HCT116 (cell line): ENCODE data around the gene MAP2K2. TPM values are rescaled to one million over a fixed set of nuclear protein-coding genes. Genes with fewer than 3 reads are reported as not detected.

Experiments
- ATAC-seq: fragments of 200-7000 bp; cut with Tn5 transposase; 2 replicates; pipeline ENCODE4 v1.9.1; 2020; ENCODE audit warnings: mild to moderate bottlenecking, moderate library complexity
- BruUV-seq: library from RNA; stranded (reverse); fragments of 400-500 nt; replicated peaks from 2 replicates; lab custom pipeline; 2021; lab: Mats Ljungman, UMichigan
- CTCF ChIA-PET: fragments of 300-600 bp; sonication (Branson Sonifier 250); formaldehyde crosslinking; loops from one replicate; lab custom pipeline; 2021; ENCODE audit warnings: antibody characterized with exemption; lab: Charles Lee
- POLR2A ChIA-PET: fragments of 300-600, 350-600 bp; sonication (Branson Sonifier 250); formaldehyde crosslinking; loops from one replicate; lab custom pipeline; 2021; ENCODE audit warnings: antibody characterized with exemption; lab: Charles Lee
- RAD21 ChIA-PET, 2 experiments: fragments of 300-600 bp; sonication (Branson Sonifier 250); formaldehyde crosslinking; loops; one replicate each; lab custom pipeline; 2023; ENCODE audit warnings: low total read pairs in 2 of 2; ENCODE audit not compliant: uncharacterized antibody in 2 of 2, unreplicated experiment in 2 of 2, low non-redundant PET in 1 of 2; lab: Charles Lee
- DNase-seq: peaks from one replicate; pipeline ENCODE4 v3.0.0-alpha.2; 2010; ENCODE audit warnings: low read depth, low spot score
- H2AFZ ChIP-seq: fragments of 200-600 bp; shearing (Covaris generic), sonication (generic); 2 replicates; pipeline ENCODE4 v1.6.1; 2017; ENCODE audit warnings: low read depth, mixed run types, mixed read lengths, antibody characterized with exemption, low read length; ENCODE audit not compliant: poor library complexity, severe bottlenecking
- H3K27ac ChIP-seq: 2 replicates; pipeline ENCODE4 v1.5.1; 2012; ENCODE audit warnings: low read depth, low read length
- H3K27me3 ChIP-seq: fragments of 200-600 bp; sonication (generic); 2 replicates; pipeline ENCODE4 v1.6.1; 2016; ENCODE audit warnings: mixed run types, low read length, mixed read lengths; ENCODE audit not compliant: insufficient read depth
- H3K36me3 ChIP-seq, 2 experiments: fragments of 200-500 bp in 1 of 2; fragments of 200-600 bp in 1 of 2; sonication (Bioruptor generic) in 1 of 2; sonication (generic) in 1 of 2; 2 replicates each; pipeline versions ENCODE4 v1.5.1 to v1.6.1; 2014 to 2016; ENCODE audit warnings: low read length in 2 of 2, inconsistent platforms in 1 of 2, mixed read lengths in 1 of 2, mixed run types in 1 of 2; ENCODE audit not compliant: insufficient read depth in 2 of 2, control insufficient read depth in 1 of 2
- H3K4me1 ChIP-seq, 2 experiments: fragments of 200-600 bp in 1 of 2; sonication (generic) in 1 of 2; 2 replicates each; pipeline versions ENCODE4 v1.5.1 to v1.6.1; 2012 to 2017; ENCODE audit warnings: low read length in 2 of 2, inconsistent platforms in 1 of 2, mild to moderate bottlenecking in 1 of 2, mixed read lengths in 1 of 2, mixed run types in 1 of 2, moderate library complexity in 1 of 2; ENCODE audit not compliant: insufficient read depth in 2 of 2, control insufficient read depth in 1 of 2
- H3K4me2 ChIP-seq: fragments of 200-600 bp; sonication (generic); 2 replicates; pipeline ENCODE4 v1.6.1; 2017; ENCODE audit warnings: mixed run types, low read length, mixed read lengths
- H3K4me3 ChIP-seq, 2 experiments: fragments of 200-600 bp in 1 of 2; sonication (generic) in 1 of 2; replicated peaks in 1 of 2; 2 replicates each; pipeline ENCODE4 v1.5.1; 2011 to 2016; ENCODE audit warnings: low read length in 2 of 2, control low read depth in 1 of 2, low read depth in 1 of 2, mild to moderate bottlenecking in 1 of 2, mixed read lengths in 1 of 2, mixed run types in 1 of 2
- H3K79me2 ChIP-seq: fragments of 200-600 bp; sonication (generic); 2 replicates; pipeline ENCODE4 v1.6.1; 2017; ENCODE audit warnings: mild to moderate bottlenecking, mixed run types, low read length, moderate library complexity, mixed read lengths; ENCODE audit not compliant: insufficient read depth
- H3K9ac ChIP-seq: fragments of 200-600 bp; sonication (generic); 2 replicates; pipeline ENCODE4 v1.6.1; 2016; ENCODE audit warnings: low read length, mixed read lengths
- H3K9me2 ChIP-seq: fragments of 200-600 bp; sonication (generic), shearing (Covaris generic); 2 replicates; pipeline ENCODE4 v1.6.1; 2017; ENCODE audit warnings: mixed run types, mild to moderate bottlenecking, moderate library complexity; ENCODE audit not compliant: insufficient read depth
- H3K9me3 ChIP-seq, 2 experiments: fragments of 200-500 bp in 1 of 2; fragments of 200-600 bp in 1 of 2; sonication (Bioruptor generic) in 1 of 2; sonication (generic) in 1 of 2; 2 replicates each; pipeline ENCODE4 v1.6.1; 2014 to 2017; ENCODE audit warnings: low read length in 2 of 2, mixed read lengths in 2 of 2, inconsistent platforms in 1 of 2, low read depth in 1 of 2, mild to moderate bottlenecking in 1 of 2, mixed run types in 1 of 2, moderate library complexity in 1 of 2; ENCODE audit not compliant: control insufficient read depth in 1 of 2, insufficient read depth in 1 of 2
- H4K20me1 ChIP-seq: fragments of 200-600 bp; sonication (generic), shearing (Covaris generic); 2 replicates; pipeline ENCODE4 v1.6.1; 2017; ENCODE audit warnings: mixed run types, mild to moderate bottlenecking, moderate library complexity; ENCODE audit not compliant: insufficient read depth
- CBX3 ChIP-seq: IDR thresholded peaks from 2 replicates; pipeline ENCODE4 v1.6.1; 2012; ENCODE audit warnings: low read depth
- CTCF ChIP-seq, 3 experiments: fragments of 200-600 bp in 1 of 3; sonication (generic) in 1 of 3; IDR thresholded peaks in 2 of 3; conservative IDR thresholded peaks in 1 of 3; 2 replicates each; pipeline ENCODE4 v1.5.1; 2012 to 2017; ENCODE audit warnings: low read depth in 2 of 3, low read length in 2 of 3, antibody characterized with exemption in 1 of 3, borderline replicate concordance in 1 of 3, control low read depth in 1 of 3, mild to moderate bottlenecking in 1 of 3, mixed read lengths in 1 of 3, mixed run types in 1 of 3, moderate library complexity in 1 of 3; ENCODE audit not compliant: insufficient read depth in 1 of 3
- EGR1 ChIP-seq: IDR thresholded peaks from 2 replicates; pipeline ENCODE4 v1.6.1; 2012; ENCODE audit warnings: low read depth
- ELF1 ChIP-seq: IDR thresholded peaks from 2 replicates; pipeline ENCODE4 v1.6.1; 2012; ENCODE audit warnings: low read depth, borderline replicate concordance
- EZH2 ChIP-seq: fragments of 200-600 bp; sonication (generic); IDR thresholded peaks from 2 replicates; pipeline ENCODE4 v1.6.1; 2017; ENCODE audit warnings: antibody characterized with exemption, mixed run types
- FOSL1 ChIP-seq: IDR thresholded peaks from 2 replicates; pipeline ENCODE4 v1.6.1; 2012; ENCODE audit warnings: low read depth
- POLR2AphosphoS5 ChIP-seq: IDR thresholded peaks from 2 replicates; pipeline ENCODE4 v1.6.1; 2011; ENCODE audit warnings: mild to moderate bottlenecking, low read depth, low read length, moderate library complexity
- RAD21 ChIP-seq: IDR thresholded peaks from 2 replicates; pipeline ENCODE4 v1.6.1; 2012; ENCODE audit warnings: low read depth, mild to moderate bottlenecking
- SIN3A ChIP-seq: IDR thresholded peaks from 2 replicates; pipeline ENCODE4 v1.6.1; 2012; ENCODE audit warnings: low read depth
- SP1 ChIP-seq: IDR thresholded peaks from 2 replicates; pipeline ENCODE4 v1.6.1; 2012; ENCODE audit warnings: low read depth
- TCF7L2 ChIP-seq: IDR thresholded peaks from 2 replicates; pipeline ENCODE4 v1.7.0; 2011; ENCODE audit warnings: borderline replicate concordance, inconsistent platforms; ENCODE audit not compliant: insufficient read depth, insufficient read length; ENCODE audit errors: extremely low read depth
- YY1 ChIP-seq: IDR thresholded peaks from 2 replicates; pipeline ENCODE4 v1.6.1; 2011; ENCODE audit warnings: low read length, low read depth, moderate library complexity, mild to moderate bottlenecking; ENCODE audit not compliant: insufficient replicate concordance; ENCODE audit errors: extremely low read depth
- ZFX ChIP-seq: fragments of 450-650 bp; IDR thresholded peaks from 2 replicates; pipeline ENCODE4 v1.6.1; 2017
- ZNF274 ChIP-seq: fragments of 200-500 bp; sonication (Bioruptor generic); IDR thresholded peaks from 2 replicates; pipeline ENCODE4 v1.6.1; 2014; ENCODE audit warnings: mild to moderate bottlenecking, low read depth, low read length, inconsistent platforms
- intact Hi-C: fragments of 100-400 bp; cut with micrococcal nuclease; formaldehyde crosslinking; loops from 2 replicates; pipeline ENCODE4 v1.10.0; 2022
- total RNA-seq: library from RNA; stranded (reverse); gene quantifications from one replicate; pipeline ENCODE4 v1.2.1, GENCODE V29; 2021; ENCODE audit not compliant: unreplicated experiment
- TF ChIP-seq, protein P1 (sequence below): IDR thresholded peaks from 2 replicates; pipeline ENCODE4 v1.6.1; 2011; ENCODE audit warnings: mild to moderate bottlenecking, low read length, moderate library complexity; ENCODE audit not compliant: insufficient replicate concordance; ENCODE audit errors: extremely low read depth

The MAP2K2 gene
- total RNA-seq, 1 experiment from 2014 or later, result 186 TPM

GRCh38 chr19:4061178-4061682 is 62.7 kb downstream of the MAP2K2 start:
- peaks cover 57 to 66% of the 10 kb centered on the region in 2 experiments for H3K4me1 ChIP-seq
- peak overlapping the region; percentile 96 for H3K27ac ChIP-seq
- ATAC-seq (peak; percentile 22), DNase-seq (no peak)
- RAD21 ChIA-PET, result no interaction called here
- H3K4me3 ChIP-seq, result peak overlapping the region; percentile 36 to 50
- H3K27me3 ChIP-seq, result no peaks in the 10 kb centered on the region
- POLR2A ChIA-PET, result interaction anchor here (0.6 kb wide), 1 partner anchor 71 kb away, joined by 3 read pairs; no protein-coding TSS in a partner anchor
- no TSS peak for BruUV-seq
- intact Hi-C loops, result loop anchor here (5.0 to 10.0 kb wide), 3 partner anchors 74 to 356 kb away; partner anchors contain the start of genes PIP5K1C and TJP3
- peaks cover 11% of the 10 kb centered on the region; the same call in 1 of the 2 replicates for H4K20me1 ChIP-seq
- CTCF ChIA-PET, result no interaction called here
- peaks cover 87% of the 10 kb centered on the region for H3K79me2 ChIP-seq
- TF ChIP-seq SP1, result no peak
- TF ChIP-seq TCF7L2, result no peak
- 0 out of 2 replicates have a peak, but pooled peaks have one; percentile 5 for TF ChIP-seq POLR2AphosphoS5
- no peak for TF ChIP-seq ZFX
- no peak for TF ChIP-seq YY1
- TF ChIP-seq ELF1, result no peak
- TF ChIP-seq ZNF274, result no peak
- no peak for TF ChIP-seq CTCF (IDR thresholded peaks at IDR 0.05 in 2 of 3, conservative IDR thresholded peaks at IDR 0.05 in 1 of 3; ENCODE audit: borderline replicate concordance in 1 of 3, insufficient read depth in 1 of 3, low read depth in 2 of 3, low read length in 2 of 3)
- TF ChIP-seq SIN3A, result no peak
- TF ChIP-seq, protein P1, sequence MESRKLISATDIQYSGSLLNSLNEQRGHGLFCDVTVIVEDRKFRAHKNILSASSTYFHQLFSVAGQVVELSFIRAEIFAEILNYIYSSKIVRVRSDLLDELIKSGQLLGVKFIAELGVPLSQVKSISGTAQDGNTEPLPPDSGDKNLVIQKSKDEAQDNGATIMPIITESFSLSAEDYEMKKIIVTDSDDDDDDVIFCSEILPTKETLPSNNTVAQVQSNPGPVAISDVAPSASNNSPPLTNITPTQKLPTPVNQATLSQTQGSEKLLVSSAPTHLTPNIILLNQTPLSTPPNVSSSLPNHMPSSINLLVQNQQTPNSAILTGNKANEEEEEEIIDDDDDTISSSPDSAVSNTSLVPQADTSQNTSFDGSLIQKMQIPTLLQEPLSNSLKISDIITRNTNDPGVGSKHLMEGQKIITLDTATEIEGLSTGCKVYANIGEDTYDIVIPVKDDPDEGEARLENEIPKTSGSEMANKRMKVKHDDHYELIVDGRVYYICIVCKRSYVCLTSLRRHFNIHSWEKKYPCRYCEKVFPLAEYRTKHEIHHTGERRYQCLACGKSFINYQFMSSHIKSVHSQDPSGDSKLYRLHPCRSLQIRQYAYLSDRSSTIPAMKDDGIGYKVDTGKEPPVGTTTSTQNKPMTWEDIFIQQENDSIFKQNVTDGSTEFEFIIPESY, result no peak
- no peak for TF ChIP-seq EZH2
- TF ChIP-seq EGR1, result 0 out of 2 replicates have a peak, but pooled peaks have one; percentile 1
- no peak for TF ChIP-seq FOSL1
- TF ChIP-seq CBX3, result no peak
- TF ChIP-seq RAD21, result no peak
- H3K9ac ChIP-seq, result peak overlapping the region; percentile 62
- H3K4me2 ChIP-seq, result peak overlapping the region; percentile 91
- H3K36me3 ChIP-seq, result peaks cover 0 to 11% of the 10 kb centered on the region in 2 experiments; a peak in 1 of 4 replicates
- H2AFZ ChIP-seq, result no peak overlapping the region
- no peaks in the 10 kb centered on the region for H3K9me3 ChIP-seq
- no peaks in the 10 kb centered on the region for H3K9me2 ChIP-seq
